ENCODE measurements around the gene FOXS1.

GRCh38 chr20:31827059-31827458 lies 18.3 kb downstream of the FOXS1 start:
- TF ChIP-seq EZH2phosphoT487 (IDR thresholded peaks at IDR 0.05; ENCODE audit: borderline replicate concordance, low read length), result no peak
- no peak for TF ChIP-seq EZH2 (IDR thresholded peaks at IDR 0.05; ENCODE audit: low read length, unreplicated experiment)
- no peak for TF ChIP-seq CTCF (conservative IDR thresholded peaks at IDR 0.05; ENCODE audit: low read depth, low read length)
